Measurements from ENCODE around the gene XKR7.

Gene XKR7

DNA sequence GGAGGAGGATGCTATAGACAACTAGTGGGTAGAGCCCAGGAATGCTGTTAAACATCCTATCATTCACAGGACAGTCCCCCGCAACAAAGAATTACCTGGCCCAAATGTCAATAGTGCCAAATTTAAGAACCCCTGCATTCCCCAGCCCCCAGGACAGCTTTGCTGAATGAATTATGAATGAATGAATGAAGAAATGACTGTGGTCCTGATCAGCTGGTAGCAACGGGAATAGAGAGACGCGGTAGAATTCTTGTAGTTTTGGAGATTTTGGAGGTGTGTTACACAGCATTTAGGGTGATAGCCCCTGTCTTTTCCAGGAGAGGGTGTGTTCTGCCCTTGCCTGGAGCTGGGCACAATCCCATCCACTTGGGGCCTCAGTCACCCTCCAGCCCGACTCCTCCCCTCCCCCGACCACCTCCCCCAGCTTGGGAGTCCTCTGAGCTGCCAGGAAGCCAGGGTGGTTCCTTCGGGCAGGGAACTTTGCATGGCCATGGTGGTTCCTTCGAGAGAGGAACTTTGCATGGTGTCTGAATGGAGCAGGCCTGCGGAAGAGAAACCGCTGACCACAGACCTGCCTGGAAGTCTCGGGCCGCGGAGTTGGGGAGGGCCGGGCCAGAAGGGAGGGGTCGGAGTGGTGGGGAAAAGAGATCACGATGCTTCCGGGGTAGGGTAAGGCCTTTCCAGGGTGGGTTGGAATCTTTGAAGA, 83.1 kb downstream of the XKR7 start:
- Mint-ChIP-seq H3K4me3 (no peak overlapping the region), H3K36me3 (ENCODE audit: low read depth) (no peaks in the 10 kb centered on the region)

GRCh38 chr20:32051720-32052089, 83.8 kb downstream of the XKR7 start:
- Mint-ChIP-seq H3K4me3 (peak overlapping the region; percentile 68), H3K36me3 (ENCODE audit: low read depth) (no peaks in the 10 kb centered on the region), H3K27me3 (peaks cover 80% of the 10 kb centered on the region), H3K9me3 (no peaks in the 10 kb centered on the region), H3K27ac (no peak overlapping the region), H3K4me1 (ENCODE audit: low read depth) (peaks cover 15% of the 10 kb centered on the region)
- no peak for DNase-seq

More for the DNA sequence above, 83.1 kb downstream of the XKR7 start:
- H3K27ac Mint-ChIP-seq, result no peak overlapping the region
- peaks cover 15% of the 10 kb centered on the region for H3K4me1 Mint-ChIP-seq (ENCODE audit: low read depth)
- peaks cover 80% of the 10 kb centered on the region for H3K27me3 Mint-ChIP-seq
- DNase-seq, result no peak
- no peaks in the 10 kb centered on the region for H3K9me3 Mint-ChIP-seq

DNA sequence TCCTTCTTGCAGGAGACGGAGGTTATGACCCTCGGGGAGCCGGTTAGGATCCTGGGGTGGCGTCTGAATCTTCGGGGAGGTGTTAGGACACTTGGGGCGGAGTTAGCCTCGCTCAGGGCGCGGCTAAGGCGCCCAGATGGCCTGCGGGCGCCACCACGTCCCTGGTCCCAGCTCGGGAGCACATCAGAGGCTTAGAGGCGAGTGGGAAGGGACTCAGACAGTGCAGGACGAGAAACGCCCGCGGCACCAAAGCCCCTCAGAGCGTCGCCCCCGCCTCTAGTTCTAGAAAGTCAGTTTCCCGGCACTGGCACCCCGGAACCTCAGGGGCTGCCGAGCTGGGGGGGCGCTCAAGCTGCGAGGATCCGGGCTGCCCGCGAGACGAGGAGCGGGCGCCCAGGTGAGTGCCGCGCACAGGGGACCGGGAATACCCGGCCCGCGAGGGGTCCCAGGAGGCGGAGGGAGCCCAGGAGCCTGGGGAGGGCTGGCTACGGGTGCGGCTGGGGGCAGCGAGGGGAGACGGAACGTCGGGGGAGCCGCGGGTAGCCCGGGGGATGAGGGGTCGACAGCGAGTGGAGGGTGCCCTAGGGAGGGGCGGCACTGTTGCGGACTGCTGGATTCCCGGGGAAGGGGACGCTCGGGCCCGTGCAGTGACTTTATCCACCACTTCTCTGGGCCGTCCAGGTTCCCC, 84.3 kb downstream of the XKR7 start, which contains the start of gene HCK:
Gene HCK, plus strand, starts transcription at position 153 of the 688 bp plus-strand sequence.
- H3K27me3 Mint-ChIP-seq, result peaks cover 83% of the 10 kb centered on the region
- H3K36me3 Mint-ChIP-seq (ENCODE audit: low read depth), result no peaks in the 10 kb centered on the region
- H3K9me3 Mint-ChIP-seq, result no peaks in the 10 kb centered on the region
- no peak within 1 kb of the TSS for H3K27ac Mint-ChIP-seq
- H3K4me1 Mint-ChIP-seq (ENCODE audit: low read depth), result peaks cover 15% of the 10 kb centered on the region
- peak within 1 kb of the TSS; percentile 68 for H3K4me3 Mint-ChIP-seq
- peak; percentile 40 for DNase-seq

- Mint-ChIP-seq H3K36me3 (ENCODE audit: low read depth) (no peaks in the 10 kb centered on the region), H3K4me3 (peak overlapping the region; percentile 68), H3K27me3 (peaks cover 80% of the 10 kb centered on the region), H3K9me3 (no peaks in the 10 kb centered on the region), H3K4me1 (ENCODE audit: low read depth) (peaks cover 15% of the 10 kb centered on the region), H3K27ac (no peak overlapping the region)
- no peak for DNase-seq
Measured at GRCh38 chr20:32052778-32053362, 84.9 kb downstream of the XKR7 start.
